ENCODE results near the gene ATXN7L1.

DNA sequence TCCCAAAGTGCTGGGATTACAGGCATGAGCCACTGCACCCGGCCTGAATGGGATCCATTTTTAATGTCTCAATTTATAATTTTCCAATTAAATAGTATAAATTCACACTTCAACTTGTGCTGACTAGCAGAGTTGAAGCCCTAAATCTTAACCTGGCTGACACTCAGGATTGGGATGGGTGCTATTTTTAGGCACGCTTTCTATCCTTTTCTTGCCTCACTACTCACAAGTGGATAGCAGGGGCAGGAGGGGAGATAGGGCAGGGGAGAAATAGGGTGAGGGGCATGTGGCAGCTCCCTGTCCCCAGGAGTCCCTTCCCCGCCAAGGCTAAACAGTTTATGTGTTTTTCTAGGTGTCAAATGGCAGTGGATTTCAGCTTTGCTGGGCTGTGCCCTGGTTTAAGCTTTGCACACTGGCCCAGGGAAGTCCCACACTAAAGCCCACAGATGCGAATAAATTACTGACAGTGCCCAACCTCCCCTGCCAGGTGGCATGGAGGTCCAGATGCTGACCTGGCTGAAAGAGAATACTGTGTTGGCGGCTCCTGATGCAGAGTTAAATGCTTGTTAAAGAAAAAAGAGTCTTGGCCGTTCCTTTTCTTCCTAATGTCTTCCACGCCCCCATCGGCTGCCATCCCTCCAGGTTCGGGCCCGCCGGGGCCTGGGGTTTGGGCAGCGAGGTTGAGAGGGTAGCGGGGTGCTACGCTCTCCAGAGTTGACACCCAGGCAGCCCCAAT lies 259.0 kb downstream of the ATXN7L1 start:
- no peak for TF ChIP-seq POLR2A (IDR thresholded peaks at IDR 0.05; ENCODE audit: low read depth, low read length)
- TF ChIP-seq, protein P1, sequence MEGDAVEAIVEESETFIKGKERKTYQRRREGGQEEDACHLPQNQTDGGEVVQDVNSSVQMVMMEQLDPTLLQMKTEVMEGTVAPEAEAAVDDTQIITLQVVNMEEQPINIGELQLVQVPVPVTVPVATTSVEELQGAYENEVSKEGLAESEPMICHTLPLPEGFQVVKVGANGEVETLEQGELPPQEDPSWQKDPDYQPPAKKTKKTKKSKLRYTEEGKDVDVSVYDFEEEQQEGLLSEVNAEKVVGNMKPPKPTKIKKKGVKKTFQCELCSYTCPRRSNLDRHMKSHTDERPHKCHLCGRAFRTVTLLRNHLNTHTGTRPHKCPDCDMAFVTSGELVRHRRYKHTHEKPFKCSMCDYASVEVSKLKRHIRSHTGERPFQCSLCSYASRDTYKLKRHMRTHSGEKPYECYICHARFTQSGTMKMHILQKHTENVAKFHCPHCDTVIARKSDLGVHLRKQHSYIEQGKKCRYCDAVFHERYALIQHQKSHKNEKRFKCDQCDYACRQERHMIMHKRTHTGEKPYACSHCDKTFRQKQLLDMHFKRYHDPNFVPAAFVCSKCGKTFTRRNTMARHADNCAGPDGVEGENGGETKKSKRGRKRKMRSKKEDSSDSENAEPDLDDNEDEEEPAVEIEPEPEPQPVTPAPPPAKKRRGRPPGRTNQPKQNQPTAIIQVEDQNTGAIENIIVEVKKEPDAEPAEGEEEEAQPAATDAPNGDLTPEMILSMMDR (conservative IDR thresholded peaks at IDR 0.05; ENCODE audit: low read depth, low read length) = no peak
- TF ChIP-seq RAD21 (IDR thresholded peaks at IDR 0.05; ENCODE audit: low read length) = no peak
- TF ChIP-seq MAFK (IDR thresholded peaks at IDR 0.05; ENCODE audit: low read depth, low read length) = no peak
- TF ChIP-seq MXI1 (IDR thresholded peaks at IDR 0.05; ENCODE audit: borderline replicate concordance, low read depth, low read length) = no peak
- no peak for TF ChIP-seq BHLHE40 (IDR thresholded peaks at IDR 0.05; ENCODE audit: low read depth, low read length)

Measured in IMR-90 (cell line).